K562 (cell line): ENCODE measurements around the gene ANKRD10. TPM values are rescaled to one million over a fixed set of nuclear protein-coding genes. Genes with fewer than 3 reads are reported as not detected.

Experiments used
- polyA plus RNA-seq, 8 experiments: library from polyadenylated mRNA; depleted of rRNA in 4 of 8; stranded (reverse) in 5 of 8; unstranded in 3 of 8; fragments of >200 nt; fragmentation: Nextera tagmentation in 2 of 8; fragmentation: Illumina TruSeq in 1 of 8; extraction: Ambion mirVana in 2 of 8; extraction: Trizol in 1 of 8; gene quantifications; 2 replicates each; pipeline versions ENCODE4 v1.2.1 to v1.2.3, GENCODE V29; 2011 to 2014; ENCODE audit warnings: inconsistent platforms in 1 of 8, missing spikeins in 1 of 8
- total RNA-seq, 7 experiments: library from RNA; depleted of rRNA in 6 of 7; stranded (reverse); fragments of >200 nt in 6 of 7; fragmentation: Illumina TruSeq in 2 of 7; extraction: Trizol in 2 of 7; gene quantifications; 2 replicates each; pipeline versions ENCODE4 v1.2.1 to v1.2.3, GENCODE V29; 2011 to 2021; ENCODE audit warnings: low replicate concordance in 1 of 7
- TF ChIP-seq, protein P1 (sequence below), 2 experiments: fragments of 450-650 bp in 1 of 2; sonication (generic) in 1 of 2; formaldehyde crosslinking in 1 of 2; IDR thresholded peaks; 2 replicates each; pipeline versions ENCODE4 v1.7.1 to v1.9.0; 2016 to 2022; ENCODE audit warnings: inconsistent platforms in 1 of 2, mild to moderate bottlenecking in 1 of 2, missing genetic modification reagents in 1 of 2

The ANKRD10 gene
- total and polyA plus RNA-seq, 9 of the 15 experiments (the other 6 are each of a cell fraction or from before 2014, with no cell fraction given), result 21.7 to 183 (median 45.0) TPM

DNA sequence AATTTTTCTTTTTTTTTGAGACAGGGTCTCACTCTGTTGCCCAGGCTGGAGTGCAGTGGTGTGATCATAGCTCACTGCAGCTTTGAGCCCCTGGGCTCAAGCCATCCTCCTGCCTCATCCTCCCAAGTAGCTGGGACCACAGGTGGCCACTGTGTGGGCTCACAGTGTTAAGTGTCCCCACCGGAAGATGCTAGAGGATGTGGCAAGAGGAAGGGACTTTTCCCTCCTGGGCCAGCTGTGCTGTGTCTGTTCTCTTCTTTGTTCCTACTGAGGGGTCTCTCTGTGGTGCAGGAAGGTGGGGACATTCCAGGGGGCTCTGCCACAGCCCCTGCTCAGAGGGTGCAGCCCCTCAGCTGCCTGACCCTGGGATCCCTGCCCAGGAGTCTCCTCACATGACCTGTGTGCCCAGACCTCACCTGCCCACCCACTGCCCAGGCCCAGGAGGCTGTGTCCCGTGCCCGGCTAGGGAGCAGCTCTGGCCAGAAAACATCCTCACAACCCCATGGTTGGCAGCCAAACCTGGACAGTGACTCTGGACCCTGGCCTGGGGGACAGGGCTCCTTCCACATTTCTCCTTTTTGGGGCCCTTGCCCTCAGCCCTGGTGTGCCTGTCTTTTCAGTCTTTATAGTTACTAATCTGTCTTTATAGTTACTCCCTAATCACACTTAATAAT lies 14.4 kb upstream of the ANKRD10 start (continued):
- TF ChIP-seq, protein P1, sequence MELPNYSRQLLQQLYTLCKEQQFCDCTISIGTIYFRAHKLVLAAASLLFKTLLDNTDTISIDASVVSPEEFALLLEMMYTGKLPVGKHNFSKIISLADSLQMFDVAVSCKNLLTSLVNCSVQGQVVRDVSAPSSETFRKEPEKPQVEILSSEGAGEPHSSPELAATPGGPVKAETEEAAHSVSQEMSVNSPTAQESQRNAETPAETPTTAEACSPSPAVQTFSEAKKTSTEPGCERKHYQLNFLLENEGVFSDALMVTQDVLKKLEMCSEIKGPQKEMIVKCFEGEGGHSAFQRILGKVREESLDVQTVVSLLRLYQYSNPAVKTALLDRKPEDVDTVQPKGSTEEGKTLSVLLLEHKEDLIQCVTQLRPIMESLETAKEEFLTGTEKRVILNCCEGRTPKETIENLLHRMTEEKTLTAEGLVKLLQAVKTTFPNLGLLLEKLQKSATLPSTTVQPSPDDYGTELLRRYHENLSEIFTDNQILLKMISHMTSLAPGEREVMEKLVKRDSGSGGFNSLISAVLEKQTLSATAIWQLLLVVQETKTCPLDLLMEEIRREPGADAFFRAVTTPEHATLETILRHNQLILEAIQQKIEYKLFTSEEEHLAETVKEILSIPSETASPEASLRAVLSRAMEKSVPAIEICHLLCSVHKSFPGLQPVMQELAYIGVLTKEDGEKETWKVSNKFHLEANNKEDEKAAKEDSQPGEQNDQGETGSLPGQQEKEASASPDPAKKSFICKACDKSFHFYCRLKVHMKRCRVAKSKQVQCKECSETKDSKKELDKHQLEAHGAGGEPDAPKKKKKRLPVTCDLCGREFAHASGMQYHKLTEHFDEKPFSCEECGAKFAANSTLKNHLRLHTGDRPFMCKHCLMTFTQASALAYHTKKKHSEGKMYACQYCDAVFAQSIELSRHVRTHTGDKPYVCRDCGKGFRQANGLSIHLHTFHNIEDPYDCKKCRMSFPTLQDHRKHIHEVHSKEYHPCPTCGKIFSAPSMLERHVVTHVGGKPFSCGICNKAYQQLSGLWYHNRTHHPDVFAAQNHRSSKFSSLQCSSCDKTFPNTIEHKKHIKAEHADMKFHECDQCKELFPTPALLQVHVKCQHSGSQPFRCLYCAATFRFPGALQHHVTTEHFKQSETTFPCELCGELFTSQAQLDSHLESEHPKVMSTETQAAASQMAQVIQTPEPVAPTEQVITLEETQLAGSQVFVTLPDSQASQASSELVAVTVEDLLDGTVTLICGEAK (IDR thresholded peaks at IDR 0.05), result 0 out of 2 replicates have a peak, but pooled peaks have one; percentile 25
- TF ChIP-seq, protein P1 (CRISPR knock-in tag; IDR thresholded peaks at IDR 0.05), result no peak
- TF ChIP-seq, all 486 proteins: peak for 1
